Loucy (cell line): ENCODE results near the gene FSTL4.

Experiments
- CTCF ChIP-seq: fragments of 200-600 bp; sonication (generic); conservative IDR thresholded peaks from 2 replicates; pipeline ENCODE4 v1.5.1; 2014; ENCODE audit warnings: mild to moderate bottlenecking, antibody characterized with exemption, low read length
- EZH2phosphoT487 ChIP-seq: fragments of 200-600 bp; IDR thresholded peaks from 2 replicates; pipeline ENCODE4 v1.6.1; 2018; ENCODE audit warnings: antibody characterized with exemption, mild to moderate bottlenecking, moderate library complexity, borderline replicate concordance

- TF ChIP-seq CTCF: no peak
- no peak for TF ChIP-seq EZH2phosphoT487
Measured at GRCh38 chr5:133455676-133456075, 156.7 kb downstream of the FSTL4 start.
